A673 (cell line): Measurements from ENCODE around the gene IGFBP1. TPM values are rescaled to one million over a fixed set of nuclear protein-coding genes. Genes with fewer than 3 reads are reported as not detected.

ENCODE experiments used
- BruUV-seq: library from RNA; stranded (reverse); fragments of 400-500 nt; replicated peaks from 2 replicates; lab custom pipeline; 2021; lab: Mats Ljungman, UMichigan
- CTCF ChIA-PET: fragments of 300-600 bp; sonication (Branson Sonifier 250); formaldehyde crosslinking; loops from one replicate; lab custom pipeline; 2022; ENCODE audit warnings: antibody characterized with exemption; lab: Charles Lee
- POLR2A ChIA-PET: fragments of 300-600 bp; sonication (Branson Sonifier 250); formaldehyde crosslinking; loops from one replicate; lab custom pipeline; 2022; ENCODE audit warnings: antibody characterized with exemption; ENCODE audit not compliant: low non-redundant PET; lab: Charles Lee
- DNase-seq: peaks from one replicate; pipeline ENCODE4 v3.0.0-alpha.2; 2015; ENCODE audit warnings: low spot score
- H3K27ac ChIP-seq: fragments of 200-600 bp; sonication (generic); 2 replicates; pipeline ENCODE4 v1.5.1; 2016; ENCODE audit warnings: mixed run types, low read depth, mild to moderate bottlenecking, mixed read lengths, antibody characterized with exemption, low read length; ENCODE audit not compliant: poor library complexity, severe bottlenecking
- H3K27me3 ChIP-seq: fragments of 200-600 bp; sonication (generic); replicated peaks from 2 replicates; pipeline ENCODE4 v1.6.1; 2017; ENCODE audit warnings: mixed run types, low read depth, mild to moderate bottlenecking, mixed read lengths, antibody characterized with exemption, low read length; ENCODE audit not compliant: insufficient read depth, poor library complexity
- H3K36me3 ChIP-seq: fragments of 200-600 bp; sonication (generic); 2 replicates; pipeline ENCODE4 v1.6.1; 2016; ENCODE audit warnings: mixed run types, mild to moderate bottlenecking, mixed read lengths, antibody characterized with exemption, low read length; ENCODE audit not compliant: insufficient read depth, poor library complexity, severe bottlenecking
- H3K4me1 ChIP-seq: fragments of 200-600 bp; sonication (generic); 2 replicates; pipeline ENCODE4 v1.6.1; 2017; ENCODE audit warnings: mixed run types, mild to moderate bottlenecking, mixed read lengths, antibody characterized with exemption, low read length; ENCODE audit not compliant: insufficient read depth, poor library complexity, severe bottlenecking
- H3K4me3 ChIP-seq: fragments of 200-600 bp; sonication (generic); 2 replicates; pipeline ENCODE4 v1.5.1; 2016; ENCODE audit warnings: low read depth, mixed run types, mild to moderate bottlenecking, mixed read lengths, low read length; ENCODE audit not compliant: poor library complexity, severe bottlenecking
- H3K9me3 ChIP-seq: fragments of 200-600 bp; sonication (generic); 2 replicates; pipeline ENCODE4 v1.6.1; 2016; ENCODE audit warnings: mixed run types, low read depth, mild to moderate bottlenecking, mixed read lengths, antibody characterized with exemption, low read length; ENCODE audit not compliant: poor library complexity, severe bottlenecking
- CTCF ChIP-seq: fragments of 300-800, 200-600 bp; sonication (generic); conservative IDR thresholded peaks from 2 replicates; pipeline ENCODE4 v1.5.1; 2017; ENCODE audit warnings: low read depth, mild to moderate bottlenecking, antibody characterized with exemption, low read length, moderate library complexity, mixed read lengths
- EZH2 ChIP-seq: fragments of 200-600 bp; sonication (generic); IDR thresholded peaks from 2 replicates; pipeline ENCODE4 v1.6.1; 2017; ENCODE audit warnings: borderline replicate concordance, low read depth, mild to moderate bottlenecking, mixed read lengths, antibody characterized with exemption, low read length; ENCODE audit not compliant: poor library complexity, severe bottlenecking
- intact Hi-C: fragments of 100-400 bp; cut with micrococcal nuclease; formaldehyde crosslinking; loops from one replicate; pipeline ENCODE4 v1.10.0; 2022; ENCODE audit not compliant: unreplicated experiment
- total RNA-seq: library from RNA; stranded (reverse); gene quantifications from 2 replicates; pipeline ENCODE4 v1.2.3, GENCODE V29; 2021

Gene IGFBP1
- total RNA-seq, 1 experiment from 2014 or later = not detected

GRCh38 chr7:45890125-45890901 lies 2.0 kb downstream of the IGFBP1 start:
- Histone ChIP-seq H3K9me3 (no peaks in the 10 kb centered on the region), H3K27me3 (peaks cover 54% of the 10 kb centered on the region), H3K36me3 (no peaks in the 10 kb centered on the region), H3K4me3 (no peak overlapping the region), H3K27ac (no peak overlapping the region), H3K4me1 (no peaks in the 10 kb centered on the region)
- DNase-seq = no peak
- CTCF ChIA-PET = no interaction called here
- POLR2A ChIA-PET = no interaction called here
- intact Hi-C loops = no loop called here
- TF ChIP-seq CTCF = no peak
- TF ChIP-seq EZH2 = no peak
- no TSS peak for BruUV-seq

GRCh38 chr7:45890902-45891461 lies 2.7 kb downstream of the IGFBP1 start:
- Histone ChIP-seq H3K4me3 (no peak overlapping the region), H3K4me1 (no peaks in the 10 kb centered on the region), H3K9me3 (no peaks in the 10 kb centered on the region), H3K27me3 (peaks cover 49% of the 10 kb centered on the region), H3K27ac (no peak overlapping the region), H3K36me3 (no peaks in the 10 kb centered on the region)
- intact Hi-C loops = no loop called here
- ChIA-PET POLR2A (no interaction called here), CTCF (no interaction called here)
- TF ChIP-seq CTCF = peak; percentile 68
- TF ChIP-seq EZH2 = no peak
- BruUV-seq = no TSS peak
- peak; percentile 52 for DNase-seq

- TF ChIP-seq EZH2 (no peak), CTCF (0 out of 2 replicates have a peak, but pooled peaks have one; percentile 3)
- POLR2A ChIA-PET = no interaction called here
These were observed 3.4 kb downstream of the IGFBP1 start for GRCh38 chr7:45891462-45892402.

More at GRCh38 chr7:45891462-45892402, 3.4 kb downstream of the IGFBP1 start:
- intact Hi-C loops = no loop called here
- Histone ChIP-seq H3K4me3 (no peak overlapping the region), H3K9me3 (no peaks in the 10 kb centered on the region), H3K36me3 (no peaks in the 10 kb centered on the region), H3K4me1 (no peaks in the 10 kb centered on the region), H3K27me3 (peaks cover 42% of the 10 kb centered on the region), H3K27ac (no peak overlapping the region)
- CTCF ChIA-PET = no interaction called here
- DNase-seq = no peak
- no TSS peak for BruUV-seq
